IPS-18c (cell line): ENCODE measurements around the gene OST4.

Experiments
- H3K4me3 ChIP-seq: 2 replicates; pipeline ENCODE4 v1.7.0; 2013; ENCODE audit warnings: low read depth, mild to moderate bottlenecking, low read length, moderate library complexity; ENCODE audit not compliant: insufficient read depth
- H3K9me3 ChIP-seq: one replicate; pipeline ENCODE4 v1.6.1; 2013; ENCODE audit warnings: mild to moderate bottlenecking, low read length, moderate library complexity; ENCODE audit not compliant: control insufficient read depth, insufficient read depth

OST4 gene

GRCh38 chr2:27050281-27050995, 21.0 kb downstream of the OST4 start:
- Histone ChIP-seq H3K4me3 (peak overlapping the region; percentile 90), H3K9me3 (peaks cover 2% of the 10 kb centered on the region)

GRCh38 chr2:27049422-27050280, 21.8 kb downstream of the OST4 start:
- H3K4me3 ChIP-seq = peak overlapping the region; percentile 64

DNA sequence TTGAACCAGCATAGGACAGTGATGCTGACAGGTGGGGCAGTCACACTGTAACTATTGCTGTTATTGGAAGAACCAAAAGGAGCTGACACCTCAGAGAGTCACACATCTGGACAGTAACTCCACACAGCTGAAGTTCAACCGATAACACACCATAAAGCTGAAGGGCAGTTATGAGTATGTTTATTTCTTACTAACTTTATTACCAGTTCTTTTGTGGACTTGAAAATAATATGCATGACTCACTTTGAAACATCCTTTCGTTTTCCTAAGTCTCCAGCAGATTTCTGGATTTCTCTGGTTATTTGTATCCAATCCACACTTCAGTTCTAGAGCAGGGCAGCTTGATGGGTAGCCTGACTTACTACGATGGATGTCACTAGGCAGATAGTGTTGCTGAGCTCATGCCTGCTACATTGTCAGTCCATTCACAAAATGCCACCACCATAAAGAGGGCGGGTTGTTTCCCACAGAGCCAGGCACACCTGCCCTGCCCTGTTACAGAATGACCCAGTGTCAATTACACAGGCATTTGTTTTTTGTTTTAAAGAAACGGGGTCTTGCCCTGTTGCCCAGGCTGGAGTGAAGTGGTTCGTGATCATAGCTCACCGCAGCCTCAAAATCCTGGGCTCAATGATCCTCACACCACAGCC, 28.3 kb downstream of the OST4 start:
- Histone ChIP-seq H3K4me3 (no peak overlapping the region), H3K9me3 (no peaks in the 10 kb centered on the region)

More at GRCh38 chr2:27049422-27050280, 21.8 kb downstream of the OST4 start:
- H3K9me3 ChIP-seq = peaks cover 2% of the 10 kb centered on the region

- Histone ChIP-seq H3K4me3 (no peak overlapping the region), H3K9me3 (no peaks in the 10 kb centered on the region)
Measured at GRCh38 chr2:27042159-27042661, 29.2 kb downstream of the OST4 start.

- no peak overlapping the region for H3K4me3 ChIP-seq
Measured at GRCh38 chr2:27041752-27042151, 29.7 kb downstream of the OST4 start.

DNA sequence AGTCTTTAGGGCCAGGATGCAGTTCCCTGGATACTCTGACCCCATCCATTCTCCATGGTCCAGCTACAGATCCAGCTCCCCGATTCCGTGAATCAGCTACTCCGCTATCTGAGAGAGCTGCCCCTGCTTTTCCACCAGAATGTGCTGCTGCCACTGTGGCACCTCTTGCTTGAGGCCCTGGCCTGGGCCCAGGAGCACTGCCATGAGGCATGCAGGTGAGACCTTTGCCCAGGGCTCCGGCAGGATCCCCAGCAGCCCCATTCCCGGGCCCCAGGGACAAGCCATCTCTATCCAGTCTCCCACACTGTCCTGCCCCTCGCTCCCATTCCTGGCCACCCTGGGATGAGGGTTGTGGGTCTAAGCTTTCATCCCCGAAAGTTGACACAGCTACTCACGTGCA, 31.2 kb downstream of the OST4 start:
- Histone ChIP-seq H3K9me3 (no peaks in the 10 kb centered on the region), H3K4me3 (no peak overlapping the region)

More at GRCh38 chr2:27041752-27042151, 29.7 kb downstream of the OST4 start:
- no peaks in the 10 kb centered on the region for H3K9me3 ChIP-seq

GRCh38 chr2:27039871-27040270, 31.6 kb downstream of the OST4 start:
- H3K9me3 ChIP-seq = no peaks in the 10 kb centered on the region
- H3K4me3 ChIP-seq = no peak overlapping the region

DNA sequence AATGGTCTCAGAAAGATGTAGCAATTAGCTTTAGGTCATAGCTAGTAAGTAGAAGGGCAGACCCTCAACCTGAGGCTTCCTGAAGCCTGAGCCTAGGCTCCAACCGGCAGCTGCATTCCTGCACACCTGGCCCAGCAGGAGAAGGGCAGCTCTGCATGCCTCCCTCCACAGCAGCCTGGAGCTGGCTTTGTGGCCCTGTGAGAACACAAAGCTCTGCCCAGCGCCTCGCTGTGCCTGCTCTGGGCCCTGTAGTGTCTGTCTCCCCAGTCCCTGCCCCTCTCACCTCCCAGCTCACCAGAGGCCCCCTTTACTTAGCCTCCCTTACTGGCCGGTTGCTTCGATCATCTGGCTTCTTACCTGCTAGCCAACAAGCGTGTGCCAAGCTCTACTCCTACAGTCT, 32.0 kb downstream of the OST4 start:
- H3K4me3 ChIP-seq = no peak overlapping the region

DNA sequence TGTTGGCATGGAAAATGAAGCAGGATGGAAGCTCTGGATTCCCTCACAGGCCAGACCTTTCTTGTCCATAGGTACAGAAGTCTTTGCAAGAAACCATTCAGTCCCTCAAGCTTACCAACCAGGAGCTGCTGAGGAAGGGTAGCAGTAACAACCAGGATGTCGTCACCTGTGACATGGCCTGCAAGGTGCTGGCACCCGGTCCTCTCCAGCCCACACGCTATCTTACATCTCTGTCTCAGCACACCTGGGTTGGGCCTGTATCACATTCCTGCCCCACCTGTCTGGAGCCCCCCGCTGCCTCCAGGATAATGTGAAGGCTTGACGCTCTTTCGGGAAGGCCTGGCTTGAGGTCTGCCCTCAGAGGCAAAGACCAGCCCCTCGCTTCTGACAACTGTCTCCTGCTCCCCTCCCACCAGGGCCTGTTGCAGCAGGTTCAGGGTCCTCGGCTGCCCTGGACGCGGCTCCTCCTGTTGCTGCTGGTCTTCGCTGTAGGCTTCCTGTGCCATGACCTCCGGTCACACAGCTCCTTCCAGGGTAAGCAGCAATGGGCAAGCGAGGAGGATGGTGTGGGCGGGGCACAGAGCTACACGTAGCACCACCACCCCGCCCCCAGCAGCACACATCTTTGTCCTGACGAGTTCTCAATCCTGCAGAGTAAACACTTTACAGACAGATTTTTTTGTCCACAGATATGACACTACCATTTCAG, 32.7 kb downstream of the OST4 start:
- H3K9me3 ChIP-seq = no peaks in the 10 kb centered on the region

More for the DNA sequence above, 32.0 kb downstream of the OST4 start:
- H3K9me3 ChIP-seq = no peaks in the 10 kb centered on the region

GRCh38 chr2:27038012-27038411, 33.4 kb downstream of the OST4 start:
- Histone ChIP-seq H3K9me3 (no peaks in the 10 kb centered on the region), H3K4me3 (no peak overlapping the region)

More for the DNA sequence above, 32.7 kb downstream of the OST4 start:
- H3K4me3 ChIP-seq = no peak overlapping the region

DNA sequence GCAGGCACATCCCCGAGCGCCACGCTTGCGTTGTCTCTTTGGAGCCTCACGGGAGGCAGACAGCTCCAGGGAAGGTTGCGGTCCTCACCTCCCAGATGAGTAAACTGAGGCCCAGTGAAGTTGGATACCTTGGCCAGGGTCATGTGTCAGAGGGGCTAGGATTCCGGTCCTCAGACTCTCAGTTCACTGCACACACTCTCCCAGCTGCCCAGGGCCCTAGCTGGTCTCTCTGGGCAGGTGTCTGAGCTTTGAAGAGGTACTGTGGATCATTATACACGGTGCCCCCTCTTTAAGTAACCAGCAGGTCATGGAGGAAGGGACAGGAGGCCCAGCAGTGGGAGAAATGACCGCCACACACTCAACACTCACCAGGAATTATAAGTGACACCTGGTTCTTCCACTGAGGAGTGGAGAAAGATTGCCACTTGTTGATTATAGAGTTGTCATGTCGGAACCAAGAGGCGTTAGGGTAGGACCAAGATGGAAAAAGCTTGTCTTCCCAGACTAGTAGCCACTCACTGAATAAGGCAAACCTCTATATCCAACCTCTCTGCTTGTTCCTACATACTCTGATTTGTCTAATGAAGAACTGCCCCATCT, 38.1 kb downstream of the OST4 start:
- H3K9me3 ChIP-seq = no peaks in the 10 kb centered on the region
- peak overlapping the region; percentile 93 for H3K4me3 ChIP-seq

- H3K9me3 ChIP-seq = no peaks in the 10 kb centered on the region
- H3K4me3 ChIP-seq = peak within 1 kb of the TSS; percentile 93
Measured at GRCh38 chr2:27032495-27033252, 38.8 kb downstream of the OST4 start, which contains the start of gene TMEM214. TSS of gene TMEM214 (plus strand) at chr2:27032965. CDS start at chr2:27033016, 51 bp downstream.

- Histone ChIP-seq H3K9me3 (no peaks in the 10 kb centered on the region), H3K4me3 (no peak overlapping the region)
Measured at GRCh38 chr2:27029051-27029450, 42.4 kb downstream of the OST4 start.

- Histone ChIP-seq H3K4me3 (no peak overlapping the region), H3K9me3 (no peaks in the 10 kb centered on the region)
Measured at GRCh38 chr2:27027211-27027651, 44.2 kb downstream of the OST4 start.

DNA sequence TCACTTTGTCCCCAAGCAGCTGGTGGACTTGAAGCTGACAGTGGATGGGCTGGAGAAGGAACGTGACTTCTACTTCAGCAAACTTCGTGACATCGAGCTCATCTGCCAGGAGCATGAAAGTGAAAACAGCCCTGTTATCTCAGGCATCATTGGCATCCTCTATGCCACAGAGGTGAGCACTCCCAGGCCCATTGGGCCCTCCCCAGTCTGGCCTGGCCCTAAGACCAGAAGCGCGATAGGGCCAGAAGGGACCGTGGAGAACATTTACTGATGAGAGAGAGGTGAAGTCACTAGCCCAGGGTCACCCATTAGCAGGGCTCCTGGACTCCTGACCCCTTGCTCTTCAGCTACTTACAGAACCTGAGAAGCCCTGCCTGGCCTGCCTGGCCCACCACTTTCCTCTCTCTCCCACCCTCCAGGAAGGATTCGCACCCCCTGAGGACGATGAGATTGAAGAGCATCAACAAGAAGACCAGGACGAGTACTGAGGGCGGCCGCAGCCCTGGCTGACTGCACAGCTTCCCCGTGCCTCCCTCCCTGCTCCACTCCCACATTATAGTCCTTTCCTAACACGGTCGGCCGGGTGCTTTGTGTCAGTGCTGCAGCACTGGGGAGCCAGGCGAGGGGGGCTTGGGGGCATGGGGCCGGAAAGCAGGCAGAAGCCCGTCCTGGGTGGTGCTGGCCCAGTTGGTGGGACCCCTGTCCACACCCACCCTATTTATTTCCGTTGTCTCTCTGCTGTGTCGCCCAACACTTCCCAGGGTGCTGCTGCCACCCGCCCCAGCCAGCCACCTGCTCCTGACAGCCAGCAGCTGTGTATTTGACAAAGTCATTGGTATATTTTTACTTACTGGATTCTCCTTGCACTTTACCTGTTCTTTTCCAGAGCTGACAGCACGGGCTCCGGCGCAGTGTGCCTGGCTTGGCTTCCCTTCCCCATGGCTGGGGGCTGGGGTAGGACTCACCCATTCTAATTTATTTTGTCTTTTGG, 45.3 kb downstream of the OST4 start:
- Histone ChIP-seq H3K9me3 (no peaks in the 10 kb centered on the region), H3K4me3 (no peak overlapping the region)
